NCI-H774 (cell line): ENCODE data around the gene TNFRSF8.
"Not testable (repeated sequence)": the region's sequence is repeated elsewhere in the genome, so short reads cannot be mapped to it uniquely, and the experiment has no call there.

ENCODE experiments used
- DNase-seq: peaks from one replicate; lab custom pipeline; 2025; lab: John Stamatoyannopoulos, UW

Gene TNFRSF8

GRCh38 chr1:12063141-12064072 is at the start of gene TNFRSF8:
Gene TNFRSF8, plus strand, starts transcription at chr1:12063303. Its CDS starts 296 bp downstream, at chr1:12063599.
- no peak for DNase-seq

- DNase-seq, result no peak
Observed at GRCh38 chr1:12014141-12014991, 48.7 kb upstream of the TNFRSF8 start.

GRCh38 chr1:12015001-12015491 is 48.1 kb upstream of the TNFRSF8 start:
- no peak for DNase-seq

- DNase-seq, result no peak
Observed at GRCh38 chr1:12015499-12015898, 47.6 kb upstream of the TNFRSF8 start.

- no peak for DNase-seq
Observed at GRCh38 chr1:12016182-12016581, 46.9 kb upstream of the TNFRSF8 start.

- DNase-seq, result no peak
Observed at GRCh38 chr1:12019858-12020509, 43.1 kb upstream of the TNFRSF8 start.

GRCh38 chr1:12021616-12022015 is 41.5 kb upstream of the TNFRSF8 start:
- no peak for DNase-seq

GRCh38 chr1:12022036-12022435 is 41.1 kb upstream of the TNFRSF8 start:
- no peak for DNase-seq

GRCh38 chr1:12026586-12026985 is 36.5 kb upstream of the TNFRSF8 start:
- no peak for DNase-seq

GRCh38 chr1:12028248-12028647 is 34.9 kb upstream of the TNFRSF8 start:
- no peak for DNase-seq

- DNase-seq, result no peak
Observed at GRCh38 chr1:12028957-12029511, 34.1 kb upstream of the TNFRSF8 start.

GRCh38 chr1:12029720-12030339 is 33.3 kb upstream of the TNFRSF8 start:
- DNase-seq, result no peak

GRCh38 chr1:12031039-12031980 is 31.8 kb upstream of the TNFRSF8 start:
- DNase-seq, result no peak

- no peak for DNase-seq
Observed at GRCh38 chr1:12032161-12032621, 30.9 kb upstream of the TNFRSF8 start.

- DNase-seq, result not testable (repeated sequence)
Observed at GRCh38 chr1:12033441-12033840, 29.7 kb upstream of the TNFRSF8 start.

GRCh38 chr1:12034381-12034801 is 28.7 kb upstream of the TNFRSF8 start:
- DNase-seq, result no peak

GRCh38 chr1:12035312-12035711 is 27.8 kb upstream of the TNFRSF8 start:
- no peak for DNase-seq

GRCh38 chr1:12037486-12038355 is 25.4 kb upstream of the TNFRSF8 start:
- no peak for DNase-seq
